RWPE2 (cell line): ENCODE measurements around the gene PPP2R2D.

ENCODE experiments used
- ATAC-seq: fragments of 200-7000 bp; cut with Tn5 transposase; 3 replicates; pipeline ENCODE4 v1.9.1; 2021; ENCODE audit warnings: low read depth
- DNase-seq: peaks from one replicate; pipeline ENCODE4 v3.0.0-alpha.2; 2020; ENCODE audit warnings: low spot score
- H3K27ac ChIP-seq: fragments of 450-650 bp; 2 replicates; pipeline ENCODE4 v1.5.1; 2017; ENCODE audit warnings: mild to moderate bottlenecking; ENCODE audit not compliant: poor library complexity, severe bottlenecking
- H3K27me3 ChIP-seq: fragments of 250-450 bp; sonication (Bioruptor Pico); 2 replicates; pipeline ENCODE4 v1.5.1; 2021; ENCODE audit warnings: mild to moderate bottlenecking, moderate library complexity; ENCODE audit not compliant: insufficient read depth, poor library complexity, severe bottlenecking
- H3K36me3 ChIP-seq: fragments of 250-450 bp; sonication (Bioruptor Pico); 2 replicates; pipeline ENCODE4 v1.5.1; 2020; ENCODE audit warnings: low read depth, mild to moderate bottlenecking, moderate library complexity
- H3K4me1 ChIP-seq: fragments of 250-450 bp; sonication (Bioruptor Pico); 2 replicates; pipeline ENCODE4 v1.5.1; 2021; ENCODE audit warnings: mild to moderate bottlenecking, moderate library complexity; ENCODE audit not compliant: insufficient read depth, poor library complexity, severe bottlenecking
- H3K4me3 ChIP-seq: fragments of 250-450 bp; sonication (Bioruptor Pico); 2 replicates; pipeline ENCODE4 v1.5.1; 2021; ENCODE audit warnings: mild to moderate bottlenecking, moderate library complexity; ENCODE audit not compliant: severe bottlenecking
- H3K9me3 ChIP-seq: fragments of 250-450 bp; sonication (Bioruptor Pico); 2 replicates; pipeline ENCODE4 v1.5.1; 2021; ENCODE audit warnings: mild to moderate bottlenecking, moderate library complexity; ENCODE audit not compliant: severe bottlenecking
- CTCF ChIP-seq: fragments of 450-650 bp; IDR thresholded peaks from one replicate; pipeline ENCODE4 v1.5.1; 2017; ENCODE audit warnings: mild to moderate bottlenecking, moderate library complexity; ENCODE audit not compliant: poor library complexity, severe bottlenecking

The PPP2R2D gene

DNA sequence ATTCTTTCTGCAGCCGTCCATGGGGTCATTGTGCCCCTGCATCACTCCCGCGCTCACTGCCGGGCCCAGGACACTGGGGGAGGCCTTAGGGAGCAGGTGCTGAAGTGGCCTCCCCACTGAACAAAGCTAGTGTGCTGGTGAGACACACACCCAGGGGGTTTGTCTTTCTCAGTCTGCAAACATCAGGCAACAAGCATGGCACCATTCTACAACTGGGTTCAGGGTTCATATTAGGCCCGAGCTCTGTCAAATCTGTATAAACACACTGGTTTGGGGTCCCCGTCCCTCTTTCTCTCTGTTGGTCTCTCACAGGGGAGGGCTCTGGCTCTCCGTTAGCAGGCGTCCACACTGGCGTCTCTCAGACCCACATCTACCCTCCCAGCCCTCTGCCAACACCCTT is 11.1 kb upstream of the PPP2R2D start:
- peaks cover 10% of the 10 kb centered on the region for H3K4me1 ChIP-seq
- H3K27me3 ChIP-seq, result no peaks in the 10 kb centered on the region
- DNase-seq, result no peak
- H3K9me3 ChIP-seq, result no peaks in the 10 kb centered on the region
- H3K36me3 ChIP-seq, result no peaks in the 10 kb centered on the region
- no peak for TF ChIP-seq CTCF
- H3K4me3 ChIP-seq, result no peak overlapping the region
- no peak for ATAC-seq
- H3K27ac ChIP-seq, result no peak overlapping the region

DNA sequence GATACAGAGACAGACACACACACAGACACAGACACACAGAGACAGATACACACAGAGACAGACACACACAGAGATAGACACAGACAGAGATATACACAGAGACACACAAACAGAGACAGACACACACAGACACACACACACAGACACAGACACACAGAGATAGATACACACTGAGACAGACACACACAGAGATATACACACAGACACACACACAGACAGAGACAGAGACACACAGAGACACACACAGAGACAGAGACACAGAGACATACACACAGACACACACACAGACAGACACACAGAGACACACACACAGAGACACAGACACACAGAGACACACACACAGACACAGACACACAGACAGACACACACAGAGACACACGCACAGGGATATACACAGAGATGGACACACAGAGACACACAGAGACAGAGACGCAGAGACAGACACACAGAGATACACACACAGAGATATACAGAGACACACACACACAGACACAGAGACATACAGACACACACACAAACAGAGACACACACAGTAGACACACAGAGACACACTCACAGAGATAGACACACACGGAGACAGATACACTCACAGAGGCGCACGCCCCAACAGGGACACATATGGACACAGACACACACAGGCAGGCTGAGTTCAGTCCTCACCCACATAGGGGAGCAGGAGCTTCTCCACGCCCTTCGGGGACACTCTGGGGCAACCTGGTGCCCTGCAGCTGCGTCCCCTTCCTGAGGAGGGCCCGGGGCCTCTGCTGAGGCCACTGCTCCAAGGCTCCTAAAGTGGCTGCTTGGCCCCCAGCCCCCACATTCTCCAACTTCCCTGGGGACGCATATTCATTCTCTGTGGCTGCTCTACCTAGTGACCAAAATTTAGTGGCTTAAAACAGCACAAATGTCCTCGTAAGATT is 10.3 kb upstream of the PPP2R2D start:
- DNase-seq, result no peak
- no peak overlapping the region for H3K4me3 ChIP-seq
- no peak overlapping the region for H3K27ac ChIP-seq
- no peak for ATAC-seq
- no peaks in the 10 kb centered on the region for H3K9me3 ChIP-seq
- H3K4me1 ChIP-seq, result peaks cover 10% of the 10 kb centered on the region
- no peaks in the 10 kb centered on the region for H3K27me3 ChIP-seq
- no peak for TF ChIP-seq CTCF
- H3K36me3 ChIP-seq, result no peaks in the 10 kb centered on the region

- DNase-seq, result no peak
- no peak overlapping the region for H3K4me3 ChIP-seq
- no peaks in the 10 kb centered on the region for H3K36me3 ChIP-seq
- H3K9me3 ChIP-seq, result no peaks in the 10 kb centered on the region
- peak; percentile 24 for TF ChIP-seq CTCF
- H3K4me1 ChIP-seq, result peaks cover 10% of the 10 kb centered on the region
- no peak overlapping the region for H3K27ac ChIP-seq
- peak; percentile 31; the same call in 2 of the 3 replicates for ATAC-seq
- no peaks in the 10 kb centered on the region for H3K27me3 ChIP-seq
These were observed 9.4 kb upstream of the PPP2R2D start for GRCh38 chr10:131891196-131891928.

GRCh38 chr10:131891929-131892805 is 8.6 kb upstream of the PPP2R2D start:
- TF ChIP-seq CTCF, result no peak
- Histone ChIP-seq H3K4me1 (peaks cover 10% of the 10 kb centered on the region), H3K4me3 (no peak overlapping the region), H3K36me3 (no peaks in the 10 kb centered on the region), H3K9me3 (no peaks in the 10 kb centered on the region), H3K27me3 (no peaks in the 10 kb centered on the region), H3K27ac (no peak overlapping the region)
- DNase-seq (no peak), ATAC-seq (no peak)
